ENCODE measurements around the gene TMEM151B. TPM values are rescaled to one million over a fixed set of nuclear protein-coding genes. Genes with fewer than 3 reads are reported as not detected.

TMEM151B gene
- total RNA-seq: under 1 TPM in 2 of 4 donors, not detected in 2; 0.27 to 0.69 TPM

DNA sequence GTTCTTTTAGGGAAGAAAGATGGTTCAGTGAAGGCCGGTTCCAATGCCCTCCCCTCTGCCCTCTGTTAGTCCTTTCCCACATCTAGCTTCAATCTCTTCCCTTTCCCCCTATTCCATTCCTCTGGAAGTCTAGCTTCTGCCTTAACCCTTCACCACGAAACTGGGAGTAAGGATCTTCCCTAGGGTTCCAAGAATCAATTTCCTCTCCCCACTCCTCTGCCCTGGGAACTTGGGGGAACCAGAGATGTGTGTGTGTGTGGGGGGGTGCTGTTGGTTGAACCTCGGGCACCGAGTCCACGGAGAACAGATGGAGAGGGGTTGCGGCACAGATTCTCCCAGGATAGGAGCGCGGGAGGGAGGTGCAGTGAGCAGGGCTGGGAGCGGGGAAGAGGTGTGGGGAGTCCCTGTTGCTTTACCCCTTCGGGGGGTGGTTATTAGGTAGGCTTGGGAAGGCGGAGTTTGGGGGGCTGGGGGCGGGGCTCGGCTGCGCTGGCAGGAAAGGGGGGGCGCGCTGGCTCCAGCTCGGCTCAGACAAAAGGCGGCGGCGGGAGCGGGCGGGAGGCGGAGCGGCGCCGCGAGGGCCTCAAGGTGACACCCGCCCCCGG lies at the start of gene TMEM151B:
Gene TMEM151B, plus strand, starts transcription at position 530 of the 605 bp plus-strand sequence. CDS start 293 bp downstream, outside the sequence.
- Histone ChIP-seq H3K4me3 (peak within 1 kb of the TSS in 1 of 2 donors; percentile 52), H3K4me1 (peaks cover 0 to 16% (median 0%) of the 10 kb centered on the region in 3 donors), H3K9me3 (no peaks in the 10 kb centered on the region), H3K36me3 (no peaks in the 10 kb centered on the region), H3K27me3 (peaks cover 72% of the 10 kb centered on the region), H3K27ac (no peak within 1 kb of the TSS)
- no peak for ATAC-seq
- WGBS, 2 donors (ENCODE audit: low coverage in 1 of 2): 20% methylated on average over 1 of the region's 29 CpGs; no CpG with 5 or more reads in 1 of the 2 donors
- TF ChIP-seq, protein P1, sequence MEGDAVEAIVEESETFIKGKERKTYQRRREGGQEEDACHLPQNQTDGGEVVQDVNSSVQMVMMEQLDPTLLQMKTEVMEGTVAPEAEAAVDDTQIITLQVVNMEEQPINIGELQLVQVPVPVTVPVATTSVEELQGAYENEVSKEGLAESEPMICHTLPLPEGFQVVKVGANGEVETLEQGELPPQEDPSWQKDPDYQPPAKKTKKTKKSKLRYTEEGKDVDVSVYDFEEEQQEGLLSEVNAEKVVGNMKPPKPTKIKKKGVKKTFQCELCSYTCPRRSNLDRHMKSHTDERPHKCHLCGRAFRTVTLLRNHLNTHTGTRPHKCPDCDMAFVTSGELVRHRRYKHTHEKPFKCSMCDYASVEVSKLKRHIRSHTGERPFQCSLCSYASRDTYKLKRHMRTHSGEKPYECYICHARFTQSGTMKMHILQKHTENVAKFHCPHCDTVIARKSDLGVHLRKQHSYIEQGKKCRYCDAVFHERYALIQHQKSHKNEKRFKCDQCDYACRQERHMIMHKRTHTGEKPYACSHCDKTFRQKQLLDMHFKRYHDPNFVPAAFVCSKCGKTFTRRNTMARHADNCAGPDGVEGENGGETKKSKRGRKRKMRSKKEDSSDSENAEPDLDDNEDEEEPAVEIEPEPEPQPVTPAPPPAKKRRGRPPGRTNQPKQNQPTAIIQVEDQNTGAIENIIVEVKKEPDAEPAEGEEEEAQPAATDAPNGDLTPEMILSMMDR (IDR thresholded peaks at IDR 0.05): no peak
- TF ChIP-seq POLR2A (IDR thresholded peaks at IDR 0.05) (no peak), EP300 (IDR thresholded peaks at IDR 0.05) (no peak), POLR2AphosphoS5 (IDR thresholded peaks at IDR 0.05) (no peak)

- ATAC-seq: no peak
- Histone ChIP-seq H3K27me3 (no peaks in the 10 kb centered on the region), H3K27ac (peak overlapping the region; percentile 76 to 99 (median 98)), H3K9me3 (no peaks in the 10 kb centered on the region), H3K4me1 (peaks cover 3 to 97% (median 55%) of the 10 kb centered on the region in 3 donors), H3K36me3 (no peaks in the 10 kb centered on the region), H3K4me3 (peak overlapping the region in 1 of 2 donors; percentile 86)
- no peak for TF ChIP-seq POLR2AphosphoS5 (IDR thresholded peaks at IDR 0.05)
- TF ChIP-seq EP300 (IDR thresholded peaks at IDR 0.05): no peak
- TF ChIP-seq, protein P1 (IDR thresholded peaks at IDR 0.05): no peak
- TF ChIP-seq POLR2A (IDR thresholded peaks at IDR 0.05): no peak
- WGBS, 2 donors (ENCODE audit: low coverage in 1 of 2): 60 to 66% methylated on average over 4 of the region's 4 CpGs
Measured at GRCh38 chr6:44220913-44221290, 49.3 kb upstream of the TMEM151B start.

- no peaks in the 10 kb centered on the region for H3K36me3 ChIP-seq
- H3K27me3 ChIP-seq: no peaks in the 10 kb centered on the region
- peak; percentile 75 for ATAC-seq
- no peaks in the 10 kb centered on the region for H3K9me3 ChIP-seq
- H3K4me1 ChIP-seq: peaks cover 3 to 97% (median 60%) of the 10 kb centered on the region in 3 donors
- H3K27ac ChIP-seq: peak overlapping the region; percentile 76 to 99 (median 98)
- H3K4me3 ChIP-seq: peak overlapping the region in 1 of 2 donors; percentile 86
- no peak for TF ChIP-seq EP300 (IDR thresholded peaks at IDR 0.05)
- peak; percentile 88 for TF ChIP-seq POLR2AphosphoS5 (IDR thresholded peaks at IDR 0.05)
- TF ChIP-seq, protein P1 (IDR thresholded peaks at IDR 0.05): peak in 3 of 4 experiments; percentile 88 to 93 (median 91)
- 6 to 11% methylated on average over 2 of the region's 4 CpGs for WGBS, 2 donors (ENCODE audit: low coverage in 1 of 2)
Measured at GRCh38 chr6:44221291-44221960, 48.8 kb upstream of the TMEM151B start.

- WGBS, 2 donors (ENCODE audit: low coverage in 1 of 2): 38% methylated on average over 1 of the region's 2 CpGs; no CpG with 5 or more reads in 1 of the 2 donors
- H3K4me3 ChIP-seq: peak overlapping the region in 1 of 2 donors; percentile 86
- no peaks in the 10 kb centered on the region for H3K36me3 ChIP-seq
- no peak for ATAC-seq
- no peaks in the 10 kb centered on the region for H3K9me3 ChIP-seq
- no peaks in the 10 kb centered on the region for H3K27me3 ChIP-seq
- H3K4me1 ChIP-seq: peaks cover 3 to 97% (median 62%) of the 10 kb centered on the region in 3 donors
- no peak for TF ChIP-seq POLR2A (IDR thresholded peaks at IDR 0.05)
- TF ChIP-seq, protein P1 (IDR thresholded peaks at IDR 0.05): no peak
- peak overlapping the region; percentile 54 to 99 (median 98) for H3K27ac ChIP-seq
Measured at GRCh38 chr6:44221961-44222335, 48.3 kb upstream of the TMEM151B start.
